Measurements from ENCODE around the gene THBS1. TPM values are rescaled to one million over a fixed set of nuclear protein-coding genes. Genes with fewer than 3 reads are reported as not detected.

Gene THBS1
- total RNA-seq, 2 donors from 2014 or later = 0.99 to 1.3 TPM

- H3K9me3 Mint-ChIP-seq = no peaks in the 10 kb centered on the region
- no peak overlapping the region for H3K27ac Mint-ChIP-seq
- no peak for ATAC-seq (replicated peaks in 1 of 2)
- no peaks in the 10 kb centered on the region for H3K36me3 Mint-ChIP-seq (ENCODE audit: insufficient read depth in 2 of 2)
- DNase-seq = no peak
- peaks cover 8% of the 10 kb centered on the region for H3K4me1 Mint-ChIP-seq (ENCODE audit: low read depth)
- peaks cover 7% of the 10 kb centered on the region for H3K27me3 Mint-ChIP-seq (ENCODE audit: low read depth)
- H3K4me3 Mint-ChIP-seq = no peak overlapping the region
Measured at GRCh38 chr15:39595338-39596221, 14.7 kb downstream of the THBS1 start.

- ATAC-seq (replicated peaks in 1 of 2) (no peak), DNase-seq (no peak)
- no peaks in the 10 kb centered on the region for H3K9me3 Mint-ChIP-seq
- H3K36me3 Mint-ChIP-seq (ENCODE audit: insufficient read depth in 2 of 2) = no peaks in the 10 kb centered on the region
- no peak overlapping the region for H3K4me3 Mint-ChIP-seq
- no peaks in the 10 kb centered on the region for H3K27me3 Mint-ChIP-seq (ENCODE audit: low read depth)
- no peak overlapping the region for H3K27ac Mint-ChIP-seq
- H3K4me1 Mint-ChIP-seq (ENCODE audit: low read depth) = peaks cover 8% of the 10 kb centered on the region
Measured at GRCh38 chr15:39596358-39597051, 15.6 kb downstream of the THBS1 start.

GRCh38 chr15:39597336-39597735, 16.5 kb downstream of the THBS1 start:
- Mint-ChIP-seq H3K4me1 (ENCODE audit: low read depth) (peaks cover 8% of the 10 kb centered on the region), H3K9me3 (no peaks in the 10 kb centered on the region), H3K27me3 (ENCODE audit: low read depth) (no peaks in the 10 kb centered on the region), H3K36me3 (ENCODE audit: insufficient read depth in 2 of 2) (no peaks in the 10 kb centered on the region), H3K27ac (no peak overlapping the region), H3K4me3 (no peak overlapping the region)
- no peak for ATAC-seq (replicated peaks in 1 of 2)
- no peak for DNase-seq

- Mint-ChIP-seq H3K4me3 (no peak overlapping the region), H3K9me3 (no peaks in the 10 kb centered on the region), H3K4me1 (ENCODE audit: low read depth) (peaks cover 8% of the 10 kb centered on the region), H3K36me3 (ENCODE audit: insufficient read depth in 2 of 2) (no peaks in the 10 kb centered on the region), H3K27ac (no peak overlapping the region), H3K27me3 (ENCODE audit: low read depth) (no peaks in the 10 kb centered on the region)
- DNase-seq (no peak), ATAC-seq (replicated peaks in 1 of 2) (no peak)
Measured at GRCh38 chr15:39597751-39598185, 16.9 kb downstream of the THBS1 start.

GRCh38 chr15:39598186-39598850, 17.4 kb downstream of the THBS1 start:
- Mint-ChIP-seq H3K36me3 (ENCODE audit: insufficient read depth in 2 of 2) (no peaks in the 10 kb centered on the region), H3K9me3 (no peaks in the 10 kb centered on the region), H3K4me3 (no peak overlapping the region), H3K27me3 (ENCODE audit: low read depth) (no peaks in the 10 kb centered on the region), H3K27ac (no peak overlapping the region), H3K4me1 (ENCODE audit: low read depth) (peaks cover 8% of the 10 kb centered on the region)
- ATAC-seq (replicated peaks in 1 of 2) = no peak
- no peak for DNase-seq

- H3K27ac Mint-ChIP-seq = peak overlapping the region; percentile 45
- no peaks in the 10 kb centered on the region for H3K36me3 Mint-ChIP-seq (ENCODE audit: insufficient read depth in 2 of 2)
- DNase-seq (no peak), ATAC-seq (replicated peaks in 1 of 2) (no peak)
- H3K4me3 Mint-ChIP-seq = no peak overlapping the region
- no peaks in the 10 kb centered on the region for H3K27me3 Mint-ChIP-seq (ENCODE audit: low read depth)
- H3K4me1 Mint-ChIP-seq (ENCODE audit: low read depth) = peaks cover 3% of the 10 kb centered on the region
- no peaks in the 10 kb centered on the region for H3K9me3 Mint-ChIP-seq
Measured at GRCh38 chr15:39598958-39599845, 18.3 kb downstream of the THBS1 start.

GRCh38 chr15:39599871-39600270, 19.0 kb downstream of the THBS1 start:
- Mint-ChIP-seq H3K4me1 (ENCODE audit: low read depth) (no peaks in the 10 kb centered on the region), H3K27me3 (ENCODE audit: low read depth) (no peaks in the 10 kb centered on the region), H3K27ac (peak overlapping the region; percentile 45), H3K9me3 (no peaks in the 10 kb centered on the region), H3K4me3 (no peak overlapping the region), H3K36me3 (ENCODE audit: insufficient read depth in 2 of 2) (no peaks in the 10 kb centered on the region)
- DNase-seq (no peak), ATAC-seq (replicated peaks in 1 of 2) (no peak)

GRCh38 chr15:39602143-39602542, 21.3 kb downstream of the THBS1 start:
- no peak overlapping the region for H3K27ac Mint-ChIP-seq
- no peak for ATAC-seq (replicated peaks in 1 of 2)
- H3K9me3 Mint-ChIP-seq = no peaks in the 10 kb centered on the region
- no peak overlapping the region for H3K4me3 Mint-ChIP-seq
- DNase-seq = no peak
- H3K27me3 Mint-ChIP-seq (ENCODE audit: low read depth) = peaks cover 2% of the 10 kb centered on the region
- H3K36me3 Mint-ChIP-seq (ENCODE audit: insufficient read depth in 2 of 2) = no peaks in the 10 kb centered on the region
- no peaks in the 10 kb centered on the region for H3K4me1 Mint-ChIP-seq (ENCODE audit: low read depth)

GRCh38 chr15:39605146-39605545, 24.3 kb downstream of the THBS1 start:
- peaks cover 2 to 3% of the 10 kb centered on the region in 2 donors for H3K9me3 Mint-ChIP-seq
- H3K27ac Mint-ChIP-seq = no peak overlapping the region
- H3K36me3 Mint-ChIP-seq (ENCODE audit: insufficient read depth in 2 of 2) = peaks cover 0 to 2% of the 10 kb centered on the region in 2 donors
- H3K4me1 Mint-ChIP-seq (ENCODE audit: low read depth) = no peaks in the 10 kb centered on the region
- H3K27me3 Mint-ChIP-seq (ENCODE audit: low read depth) = peaks cover 6% of the 10 kb centered on the region
- DNase-seq (no peak), ATAC-seq (replicated peaks in 1 of 2) (no peak)
- H3K4me3 Mint-ChIP-seq = no peak overlapping the region

- Mint-ChIP-seq H3K36me3 (ENCODE audit: insufficient read depth in 2 of 2) (peaks cover 8 to 9% of the 10 kb centered on the region in 2 donors), H3K27me3 (ENCODE audit: low read depth) (peaks cover 6% of the 10 kb centered on the region), H3K9me3 (peaks cover 6 to 10% of the 10 kb centered on the region in 2 donors), H3K4me3 (no peak overlapping the region), H3K4me1 (ENCODE audit: low read depth) (no peaks in the 10 kb centered on the region), H3K27ac (no peak overlapping the region)
- ATAC-seq (replicated peaks in 1 of 2) (no peak), DNase-seq (no peak)
Measured at GRCh38 chr15:39608185-39609139, 27.6 kb downstream of the THBS1 start.

- ATAC-seq (replicated peaks in 1 of 2) = no peak
- peaks cover 6 to 10% of the 10 kb centered on the region in 2 donors for H3K9me3 Mint-ChIP-seq
- no peaks in the 10 kb centered on the region for H3K4me1 Mint-ChIP-seq (ENCODE audit: low read depth)
- H3K27me3 Mint-ChIP-seq (ENCODE audit: low read depth) = peaks cover 6% of the 10 kb centered on the region
- H3K36me3 Mint-ChIP-seq (ENCODE audit: insufficient read depth in 2 of 2) = peaks cover 8 to 9% of the 10 kb centered on the region in 2 donors
- H3K27ac Mint-ChIP-seq = no peak overlapping the region
- H3K4me3 Mint-ChIP-seq = no peak overlapping the region
- no peak for DNase-seq
Measured at GRCh38 chr15:39609166-39609916, 28.5 kb downstream of the THBS1 start.

Data from activated T-cell treated with anti-CD3 and anti-CD28 coated beads, Interleukin-2, amount 50 U/mL, for 72 hours (primary cell).